Right forelimb (tissue), 1 donor: ENCODE results near the gene MAP7.
"Not testable (repeated sequence)": the region's sequence is repeated elsewhere in the genome, so short reads cannot be mapped to it uniquely, and the experiment has no call there.

Source experiments
- DNase-seq: peaks from one replicate; pipeline ENCODE4 v3.0.0-alpha.2; 2018

Gene MAP7

GRCh38 chr6:136464874-136465273 lies 85.3 kb downstream of the MAP7 start:
- no peak for DNase-seq

- no peak for DNase-seq
These were observed 86.1 kb downstream of the MAP7 start for GRCh38 chr6:136464148-136464547.

GRCh38 chr6:136463743-136464142 lies 86.5 kb downstream of the MAP7 start:
- DNase-seq, result no peak

- no peak for DNase-seq
These were observed 103.5 kb downstream of the MAP7 start for GRCh38 chr6:136446579-136447187.

- no peak for DNase-seq
These were observed 104.1 kb downstream of the MAP7 start for GRCh38 chr6:136446145-136446544.

GRCh38 chr6:136445063-136445462 lies 105.2 kb downstream of the MAP7 start:
- DNase-seq, result no peak

GRCh38 chr6:136440203-136440602 lies 110.0 kb downstream of the MAP7 start:
- no peak for DNase-seq

GRCh38 chr6:136439514-136440190 lies 110.6 kb downstream of the MAP7 start:
- DNase-seq, result no peak

- no peak for DNase-seq
These were observed 111.8 kb downstream of the MAP7 start for GRCh38 chr6:136438441-136438840.

GRCh38 chr6:136437246-136437645 lies 113.0 kb downstream of the MAP7 start:
- DNase-seq, result no peak

- DNase-seq, result no peak
These were observed 115.1 kb downstream of the MAP7 start for GRCh38 chr6:136435101-136435500.

GRCh38 chr6:136431306-136431705 lies 118.9 kb downstream of the MAP7 start:
- not testable (repeated sequence) for DNase-seq

- no peak for DNase-seq
These were observed 120.8 kb downstream of the MAP7 start for GRCh38 chr6:136429264-136430065.

- no peak for DNase-seq
These were observed 122.9 kb downstream of the MAP7 start for GRCh38 chr6:136427378-136427717.

- no peak for DNase-seq
These were observed 123.4 kb downstream of the MAP7 start for GRCh38 chr6:136426627-136427377.

GRCh38 chr6:136425793-136426192 lies 124.4 kb downstream of the MAP7 start:
- DNase-seq, result no peak

GRCh38 chr6:136424901-136425300 lies 125.3 kb downstream of the MAP7 start:
- no peak for DNase-seq

GRCh38 chr6:136424450-136424849 lies 125.8 kb downstream of the MAP7 start:
- DNase-seq, result no peak

- no peak for DNase-seq
These were observed 128.6 kb downstream of the MAP7 start for GRCh38 chr6:136421537-136422158.

GRCh38 chr6:136420853-136421252 lies 129.4 kb downstream of the MAP7 start:
- no peak for DNase-seq

GRCh38 chr6:136415351-136416007 lies 134.7 kb downstream of the MAP7 start:
- no peak for DNase-seq

GRCh38 chr6:136412410-136412809 lies 137.8 kb downstream of the MAP7 start:
- DNase-seq, result no peak
